B cell (primary cell): ENCODE results near the gene SIRPB2. TPM values are rescaled to one million over a fixed set of nuclear protein-coding genes. Genes with fewer than 3 reads are reported as not detected.

Experiments used
- ATAC-seq: fragments of 200-7000 bp; cut with Tn5 transposase; one replicate; pipeline ENCODE4 v1.10.0; 2021; ENCODE audit warnings: low read depth, mild to moderate bottlenecking, moderate number of reproducible peaks, moderate library complexity
- CTCF ChIA-PET: fragments of 350-600 bp; sonication (Branson Sonifier 250); formaldehyde crosslinking; loops from one replicate; lab custom pipeline; 2021; ENCODE audit warnings: antibody characterized with exemption, inconsistent platforms; lab: Charles Lee
- POLR2A ChIA-PET: fragments of 350-600 bp; sonication (Branson Sonifier 250); formaldehyde crosslinking; loops from one replicate; lab custom pipeline; 2021; ENCODE audit warnings: antibody characterized with exemption; lab: Charles Lee
- DNase-seq: peaks from one replicate; pipeline ENCODE4 v3.0.0; 2013
- H2AFZ ChIP-seq: 2 replicates; pipeline ENCODE4 v1.6.1; 2012; ENCODE audit warnings: mild to moderate bottlenecking, low read depth, low read length; ENCODE audit not compliant: insufficient read depth, poor library complexity, severe bottlenecking
- H3K27ac ChIP-seq, 2 donors: 1 replicate in 1 of 2; 2 replicates in 1 of 2; pipeline ENCODE4 v1.5.1; 2012 to 2013; ENCODE audit warnings: low read length in 2 of 2, mild to moderate bottlenecking in 2 of 2, moderate library complexity in 1 of 2
- H3K27me3 ChIP-seq, 4 experiments: fragments of 200-600 bp in 1 of 4; sonication (generic) in 1 of 4; replicated peaks in 1 of 4; 1 replicate in 2 of 4; 2 replicates in 2 of 4; pipeline versions ENCODE4 v1.6.1 to v1.7.0; 2013 to 2016; ENCODE audit warnings: low read length in 3 of 4, mild to moderate bottlenecking in 2 of 4, mixed read lengths in 1 of 4, moderate library complexity in 1 of 4; ENCODE audit not compliant: insufficient read depth in 4 of 4, control insufficient read depth in 3 of 4; ENCODE audit errors: control extremely low read depth in 1 of 4
- H3K36me3 ChIP-seq, 2 experiments: replicated peaks in 1 of 2; 1 replicate in 1 of 2; 2 replicates in 1 of 2; pipeline versions ENCODE4 v1.6.1 to v1.7.1; 2013; ENCODE audit warnings: low read length in 1 of 2; ENCODE audit not compliant: insufficient read depth in 2 of 2, control insufficient read depth in 1 of 2; ENCODE audit errors: control extremely low read depth in 1 of 2, extremely low read depth in 1 of 2
- H3K4me1 ChIP-seq, 2 donors: fragments of 200-600 bp in 1 of 2; sonication (generic) in 1 of 2; 1 replicate in 1 of 2; 2 replicates in 1 of 2; pipeline versions ENCODE4 v1.5.1 to v1.6.1; 2013 to 2017; ENCODE audit warnings: low read length in 2 of 2; ENCODE audit not compliant: control insufficient read depth in 2 of 2, insufficient read depth in 2 of 2
- H3K4me2 ChIP-seq: replicated peaks from 2 replicates; pipeline ENCODE3; 2012; ENCODE audit warnings: mild to moderate bottlenecking, low read depth, low read length; ENCODE audit not compliant: poor library complexity, severe bottlenecking
- H3K4me3 ChIP-seq, 5 experiments: fragments of 200-600 bp in 1 of 5; sonication (generic) in 1 of 5; 1 replicate in 3 of 5; 2 replicates in 2 of 5; pipeline versions ENCODE4 v1.5.1 to v1.7.0; 2011 to 2016; ENCODE audit warnings: low read length in 4 of 5, mild to moderate bottlenecking in 4 of 5, low read depth in 2 of 5, control low read depth in 1 of 5, moderate library complexity in 1 of 5; ENCODE audit not compliant: insufficient read depth in 1 of 5; ENCODE audit errors: control extremely low read depth in 1 of 5, extremely low read depth in 1 of 5
- H3K79me2 ChIP-seq: fragments of 200-600 bp; sonication (generic); one replicate; pipeline ENCODE4 v1.6.0; 2016; ENCODE audit warnings: low read length; ENCODE audit not compliant: control insufficient read depth, insufficient read depth
- H3K9ac ChIP-seq: fragments of 200-600 bp; sonication (generic); 2 replicates; pipeline ENCODE4 v1.6.1; 2017; ENCODE audit warnings: mild to moderate bottlenecking, low read length, moderate library complexity
- H3K9me3 ChIP-seq, 3 donors: one replicate each; pipeline versions ENCODE4 v1.6.1 to v1.7.1; 2013; ENCODE audit warnings: low read length in 2 of 3; ENCODE audit not compliant: control insufficient read depth in 2 of 3, insufficient read depth in 1 of 3; ENCODE audit errors: control extremely low read depth in 1 of 3
- H4K20me1 ChIP-seq: 2 replicates; pipeline ENCODE4 v1.6.0; 2012; ENCODE audit warnings: mild to moderate bottlenecking, low read length; ENCODE audit not compliant: insufficient read depth, control insufficient read depth, poor library complexity, severe bottlenecking
- H3K27ac Mint-ChIP-seq: one replicate; pipeline ENCODE4 v1.8.0; 2021; ENCODE audit warnings: mixed read lengths
- H3K27me3 Mint-ChIP-seq: one replicate; pipeline ENCODE4 v1.8.0; 2021; ENCODE audit warnings: mixed read lengths
- H3K4me1 Mint-ChIP-seq: one replicate; pipeline ENCODE4 v1.8.0; 2021; ENCODE audit warnings: mixed read lengths
- H3K4me3 Mint-ChIP-seq: one replicate; pipeline ENCODE4 v1.8.0; 2021; ENCODE audit warnings: mixed read lengths
- H3K9me3 Mint-ChIP-seq: one replicate; pipeline ENCODE4 v1.8.0; 2022; ENCODE audit warnings: mixed read lengths; ENCODE audit not compliant: insufficient read depth
- EZH2 ChIP-seq: IDR thresholded peaks from 2 replicates; pipeline ENCODE4 v1.6.1; 2012; ENCODE audit warnings: borderline replicate concordance, low read depth, mild to moderate bottlenecking, moderate library complexity, low read length; ENCODE audit not compliant: insufficient read depth, poor library complexity, severe bottlenecking
- WGBS: methylation state at CpG from one replicate; pipeline ENCODE4 v1.1.5; 2013; ENCODE audit warnings: missing lambda C conversion rate; ENCODE audit not compliant: insufficient coverage; 5-methylcytosine and 5-hydroxymethylcytosine counted together
- intact Hi-C: fragments of 100-400 bp; cut with micrococcal nuclease; formaldehyde crosslinking; loops from one replicate; pipeline ENCODE4 v1.10.0; 2022
- polyA plus RNA-seq: library from polyadenylated mRNA; depleted of rRNA; stranded (reverse); fragments of >200 nt; gene quantifications from 2 replicates; pipeline ENCODE4 v1.2.3, GENCODE V29; 2012
- total RNA-seq, 2 donors: library from RNA; stranded (reverse); fragments of 120-200 nt in 1 of 2; gene quantifications; 1 replicate in 1 of 2; 2 replicates in 1 of 2; pipeline versions ENCODE4 v1.2.3 to v1.2.4, GENCODE V29; 2013 to 2022
- TF ChIP-seq, protein P1 (sequence below): fragments of 200-600 bp; IDR thresholded peaks from one replicate; pipeline ENCODE4 v1.8.0; 2022; ENCODE audit warnings: antibody characterized with exemption, mild to moderate bottlenecking

The SIRPB2 gene
- total and polyA plus RNA-seq, 2 donors (not counting 1 experiment from before 2014, with no cell fraction given): 0.51 TPM; not detected in 1

DNA sequence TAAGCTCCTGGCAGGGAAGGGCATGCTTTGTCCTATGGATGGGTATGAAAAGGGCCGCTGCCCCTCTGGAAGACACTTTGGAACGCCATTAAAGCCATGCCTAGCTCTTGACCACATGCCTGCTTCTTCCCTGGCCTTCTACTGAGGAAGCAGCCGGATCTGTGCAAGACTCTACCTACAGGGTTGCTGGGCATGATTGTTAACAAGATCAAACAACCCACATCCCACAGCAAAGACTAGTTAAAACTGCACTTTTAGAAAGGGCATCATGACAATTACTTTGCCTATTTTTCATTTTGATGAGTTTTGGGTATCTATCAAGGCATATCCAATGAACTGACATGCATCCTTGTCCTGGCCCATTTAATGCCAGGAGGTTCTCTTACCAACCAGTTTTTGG, 50.1 kb downstream of the SIRPB2 start:
- Histone ChIP-seq H3K27ac (no peak overlapping the region), H3K4me3 (no peak overlapping the region), H3K4me2 (no peak overlapping the region), H3K79me2 (no peaks in the 10 kb centered on the region), H3K4me1 (peaks cover 0 to 5% of the 10 kb centered on the region in 2 donors), H3K9ac (no peak overlapping the region), H3K9me3 (no peaks in the 10 kb centered on the region), H2AFZ (no peak overlapping the region), H4K20me1 (no peaks in the 10 kb centered on the region), H3K27me3 (no peaks in the 10 kb centered on the region), H3K36me3 (peaks cover 0 to 52% of the 10 kb centered on the region in 2 experiments)
- Mint-ChIP-seq H3K27ac (no peak overlapping the region), H3K9me3 (no peaks in the 10 kb centered on the region), H3K4me1 (peaks cover 11% of the 10 kb centered on the region), H3K27me3 (no peaks in the 10 kb centered on the region), H3K4me3 (no peak overlapping the region)
- ChIA-PET CTCF (interaction anchor here (0.8 to 7.2 kb wide), 3 partner anchors 47 to 336 kb away, joined by 3 to 71 read pairs (median 4); no protein-coding TSS in a partner anchor), POLR2A (no interaction called here)
- DNase-seq: no peak
- TF ChIP-seq EZH2: no peak
- TF ChIP-seq, protein P1, sequence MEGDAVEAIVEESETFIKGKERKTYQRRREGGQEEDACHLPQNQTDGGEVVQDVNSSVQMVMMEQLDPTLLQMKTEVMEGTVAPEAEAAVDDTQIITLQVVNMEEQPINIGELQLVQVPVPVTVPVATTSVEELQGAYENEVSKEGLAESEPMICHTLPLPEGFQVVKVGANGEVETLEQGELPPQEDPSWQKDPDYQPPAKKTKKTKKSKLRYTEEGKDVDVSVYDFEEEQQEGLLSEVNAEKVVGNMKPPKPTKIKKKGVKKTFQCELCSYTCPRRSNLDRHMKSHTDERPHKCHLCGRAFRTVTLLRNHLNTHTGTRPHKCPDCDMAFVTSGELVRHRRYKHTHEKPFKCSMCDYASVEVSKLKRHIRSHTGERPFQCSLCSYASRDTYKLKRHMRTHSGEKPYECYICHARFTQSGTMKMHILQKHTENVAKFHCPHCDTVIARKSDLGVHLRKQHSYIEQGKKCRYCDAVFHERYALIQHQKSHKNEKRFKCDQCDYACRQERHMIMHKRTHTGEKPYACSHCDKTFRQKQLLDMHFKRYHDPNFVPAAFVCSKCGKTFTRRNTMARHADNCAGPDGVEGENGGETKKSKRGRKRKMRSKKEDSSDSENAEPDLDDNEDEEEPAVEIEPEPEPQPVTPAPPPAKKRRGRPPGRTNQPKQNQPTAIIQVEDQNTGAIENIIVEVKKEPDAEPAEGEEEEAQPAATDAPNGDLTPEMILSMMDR: no peak
- WGBS: 69% methylated on average over 3 of the region's 3 CpGs
- ATAC-seq: no peak
- intact Hi-C loops: no loop called here

DNA sequence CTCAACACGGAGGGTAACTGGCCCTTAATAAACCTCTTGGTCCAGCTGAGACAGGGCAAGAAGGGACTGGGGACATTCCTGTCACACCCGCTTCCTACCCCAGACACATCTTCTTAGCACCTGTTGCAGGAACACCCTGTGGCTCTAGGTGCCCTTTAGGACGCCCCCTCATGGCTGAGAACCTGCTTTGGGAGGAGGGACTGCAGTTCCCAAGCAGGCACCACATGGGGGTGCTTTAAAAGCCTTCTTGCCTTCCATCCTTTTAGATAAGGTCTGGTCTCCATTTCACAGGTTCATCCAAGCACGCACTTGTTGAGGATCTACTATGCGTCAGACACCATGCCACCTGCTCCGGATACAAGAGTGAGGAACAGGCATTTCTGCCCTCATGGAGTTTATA, 51.2 kb downstream of the SIRPB2 start:
- H3K4me1 Mint-ChIP-seq: peaks cover 17% of the 10 kb centered on the region
- H4K20me1 ChIP-seq: no peaks in the 10 kb centered on the region
- ATAC-seq (peak; percentile 39), DNase-seq (peak; percentile 35)
- TF ChIP-seq EZH2: no peak
- TF ChIP-seq, protein P1: no peak
- no peaks in the 10 kb centered on the region for H3K9me3 ChIP-seq
- no peak overlapping the region for H3K27ac Mint-ChIP-seq
- no peaks in the 10 kb centered on the region for H3K27me3 Mint-ChIP-seq
- ChIA-PET CTCF (interaction anchor here (0.7 to 7.2 kb wide), 11 partner anchors 19 to 337 kb away, joined by 3 to 74 read pairs (median 4); no protein-coding TSS in a partner anchor), POLR2A (interaction anchor here (0.7 kb wide), 1 partner anchor 12 kb away, joined by 3 read pairs; no protein-coding TSS in a partner anchor)
- H3K4me1 ChIP-seq: peaks cover 8 to 10% of the 10 kb centered on the region in 2 donors
- H3K27me3 ChIP-seq: no peaks in the 10 kb centered on the region
- no peak overlapping the region for H2AFZ ChIP-seq
- no peaks in the 10 kb centered on the region for H3K79me2 ChIP-seq
- H3K36me3 ChIP-seq: peaks cover 0 to 41% of the 10 kb centered on the region in 2 experiments
- no peak overlapping the region for H3K4me3 Mint-ChIP-seq
- intact Hi-C loops: no loop called here
- no peak overlapping the region for H3K9ac ChIP-seq
- H3K9me3 Mint-ChIP-seq: no peaks in the 10 kb centered on the region
- H3K4me3 ChIP-seq: no peak overlapping the region
- H3K4me2 ChIP-seq: no peak overlapping the region
- 79% methylated on average over 4 of the region's 6 CpGs for WGBS
- H3K27ac ChIP-seq: no peak overlapping the region
